Measurements from ENCODE around the gene CSH1. TPM values are rescaled to one million over a fixed set of nuclear protein-coding genes. Genes with fewer than 3 reads are reported as not detected.
A peak's percentile ranks its signal among the peaks of the same experiment; 100 is the strongest.

Gene CSH1
- total RNA-seq, 2 experiments from 2014 or later = not detected

- ATAC-seq = no peak
- POLR2A ChIA-PET = no interaction called here
- DNase-seq = no peak
- Mint-ChIP-seq H3K36me3 (ENCODE audit: low read depth) (no peaks in the 10 kb centered on the region), H3K27me3 (ENCODE audit: low read depth) (peaks cover 37% of the 10 kb centered on the region), H3K9me3 (ENCODE audit: insufficient read depth) (no peaks in the 10 kb centered on the region), H3K27ac (no peak overlapping the region), H3K4me1 (ENCODE audit: low read depth) (peaks cover 7% of the 10 kb centered on the region), H3K4me3 (no peak overlapping the region)
- CTCF ChIA-PET = interaction anchor here (0.7 to 1.2 kb wide), 2 partner anchors 9 to 18 kb away, joined by 4 to 5 read pairs; no protein-coding TSS in a partner anchor
Observed at GRCh38 chr17:63937920-63938319, 41.5 kb upstream of the CSH1 start.

DNA sequence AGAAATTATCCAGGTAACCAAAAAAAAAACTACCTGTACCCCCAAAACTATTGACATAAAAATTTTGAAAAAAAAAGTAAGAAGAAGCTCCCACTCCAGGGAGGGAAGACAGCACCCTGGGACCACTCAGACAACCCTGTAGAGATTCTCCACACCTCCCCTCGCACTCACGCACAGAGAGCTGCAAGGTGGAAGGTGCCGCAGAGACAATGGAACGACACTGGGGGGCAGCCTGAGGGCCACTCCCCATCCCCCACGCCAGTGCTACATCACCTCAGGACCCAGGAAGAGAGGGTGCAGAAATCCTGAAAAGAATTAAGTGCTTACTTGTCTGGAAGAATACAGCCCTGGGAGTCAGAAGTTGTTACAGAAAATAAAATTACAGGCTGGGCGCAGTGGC, 40.9 kb upstream of the CSH1 start:
- H3K36me3 Mint-ChIP-seq (ENCODE audit: low read depth) = no peaks in the 10 kb centered on the region
- POLR2A ChIA-PET = no interaction called here

GRCh38 chr17:63934183-63935112, 38.1 kb upstream of the CSH1 start:
- H3K27me3 Mint-ChIP-seq (ENCODE audit: low read depth) = peaks cover 20% of the 10 kb centered on the region
- peaks cover 33% of the 10 kb centered on the region for H3K4me1 Mint-ChIP-seq (ENCODE audit: low read depth)
- H3K9me3 Mint-ChIP-seq (ENCODE audit: insufficient read depth) = no peaks in the 10 kb centered on the region
- ChIA-PET POLR2A (interaction anchor here (0.6 to 2.9 kb wide), 3 partner anchors 12 to 99 kb away, joined by 3 to 12 read pairs (median 3); partner anchors contain the start of gene ICAM2), CTCF (interaction anchor here (1.3 to 8.8 kb wide), 2 partner anchors 12 to 95 kb away, joined by 5 to 59 read pairs; no protein-coding TSS in a partner anchor)
- no peak for DNase-seq
- H3K27ac Mint-ChIP-seq = no peak overlapping the region
- H3K36me3 Mint-ChIP-seq (ENCODE audit: low read depth) = peaks cover 3% of the 10 kb centered on the region
- ATAC-seq = no peak
- no peak overlapping the region for H3K4me3 Mint-ChIP-seq

More for the DNA sequence above, 40.9 kb upstream of the CSH1 start:
- H3K27ac Mint-ChIP-seq = no peak overlapping the region
- no peak for DNase-seq
- H3K27me3 Mint-ChIP-seq (ENCODE audit: low read depth) = peaks cover 31% of the 10 kb centered on the region
- no peak for ATAC-seq
- H3K9me3 Mint-ChIP-seq (ENCODE audit: insufficient read depth) = no peaks in the 10 kb centered on the region
- CTCF ChIA-PET = no interaction called here
- H3K4me3 Mint-ChIP-seq = no peak overlapping the region
- peaks cover 13% of the 10 kb centered on the region for H3K4me1 Mint-ChIP-seq (ENCODE audit: low read depth)

GRCh38 chr17:63933598-63933997, 37.2 kb upstream of the CSH1 start:
- Mint-ChIP-seq H3K4me1 (ENCODE audit: low read depth) (peaks cover 29% of the 10 kb centered on the region), H3K27me3 (ENCODE audit: low read depth) (peaks cover 14% of the 10 kb centered on the region), H3K36me3 (ENCODE audit: low read depth) (peaks cover 6% of the 10 kb centered on the region), H3K9me3 (ENCODE audit: insufficient read depth) (no peaks in the 10 kb centered on the region), H3K27ac (no peak overlapping the region), H3K4me3 (no peak overlapping the region)
- POLR2A ChIA-PET = interaction anchor here (2.9 kb wide), 1 partner anchor 13 kb away, joined by 12 read pairs; no protein-coding TSS in a partner anchor
- DNase-seq (no peak), ATAC-seq (no peak)
- CTCF ChIA-PET = interaction anchor here (3.3 to 8.8 kb wide), 3 partner anchors 13 to 92 kb away, joined by 23 to 59 read pairs (median 30); partner anchors contain the start of gene GH1

DNA sequence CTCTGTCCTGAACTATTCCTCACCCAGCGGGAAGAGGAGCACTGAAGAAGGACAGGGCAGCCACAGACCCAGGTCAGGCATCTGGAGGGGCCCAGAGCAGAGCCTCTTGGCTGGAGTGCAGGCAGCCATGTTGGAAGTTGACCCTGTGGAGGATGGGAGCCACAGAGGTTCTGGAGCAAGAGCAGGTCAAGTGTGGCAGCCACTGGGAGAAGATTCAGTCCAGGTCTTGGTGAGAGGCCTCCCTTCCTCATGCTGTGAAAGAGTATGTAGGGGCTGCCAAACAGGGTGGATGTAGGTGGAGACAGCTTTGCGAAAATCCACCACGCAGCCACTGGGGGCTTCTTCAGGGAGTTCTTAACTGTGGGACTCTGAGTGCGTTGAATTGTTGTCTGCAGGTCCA, 36.3 kb upstream of the CSH1 start:
- Mint-ChIP-seq H3K9me3 (ENCODE audit: insufficient read depth) (no peaks in the 10 kb centered on the region), H3K4me1 (ENCODE audit: low read depth) (peaks cover 29% of the 10 kb centered on the region), H3K27ac (peak overlapping the region; percentile 39), H3K27me3 (ENCODE audit: low read depth) (peaks cover 14% of the 10 kb centered on the region), H3K4me3 (peak overlapping the region; percentile 93), H3K36me3 (ENCODE audit: low read depth) (peaks cover 6% of the 10 kb centered on the region)
- ATAC-seq (no peak), DNase-seq (no peak)
- CTCF ChIA-PET = interaction anchor here (0.9 to 8.8 kb wide), 12 partner anchors 8 to 201 kb away, joined by 3 to 59 read pairs (median 6); partner anchors contain the start of genes GH1 and GH2
- POLR2A ChIA-PET = interaction anchor here (0.7 to 2.9 kb wide), 2 partner anchors 11 to 14 kb away, joined by 3 to 12 read pairs; no protein-coding TSS in a partner anchor

DNA sequence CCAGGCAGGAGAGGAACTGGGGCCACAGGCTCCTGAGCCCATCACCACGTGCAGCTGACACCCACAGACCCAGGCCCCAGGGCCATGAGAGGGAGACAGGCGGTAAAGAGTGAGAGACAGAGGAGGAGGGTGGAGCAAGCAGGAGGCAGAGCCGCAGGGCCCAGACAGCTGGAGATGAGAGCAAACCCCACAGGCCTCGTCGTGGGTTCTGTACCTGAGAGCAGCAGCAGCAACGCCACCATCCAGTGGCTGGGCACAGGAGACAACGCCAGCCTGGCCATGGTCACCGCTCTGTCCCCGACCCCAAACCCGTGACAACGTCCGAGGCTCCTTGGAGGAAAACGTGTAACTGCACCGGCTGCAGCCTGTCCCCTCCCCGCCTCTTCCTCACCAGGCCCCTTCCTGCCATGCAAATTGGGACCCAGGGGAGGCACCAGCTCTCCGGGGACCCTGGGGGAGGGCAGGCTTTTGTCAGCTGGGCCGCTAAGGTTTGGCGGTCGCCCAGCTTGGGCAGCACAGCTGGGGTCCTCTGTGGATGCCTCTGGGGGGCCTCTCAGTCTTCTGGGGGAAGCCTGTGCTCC, 35.7 kb upstream of the CSH1 start, which contains the start of gene CD79B:
TSS of gene CD79B (minus strand) at position 351 of the 581 bp plus-strand sequence. CDS start at position 281, 70 bp downstream.
- H3K4me1 Mint-ChIP-seq (ENCODE audit: low read depth) = peaks cover 29% of the 10 kb centered on the region
- CTCF ChIA-PET = interaction anchor here (0.9 to 8.8 kb wide), 14 partner anchors 9 to 202 kb away, joined by 3 to 59 read pairs (median 6); partner anchors contain the start of genes GH1 and GH2

DNA sequence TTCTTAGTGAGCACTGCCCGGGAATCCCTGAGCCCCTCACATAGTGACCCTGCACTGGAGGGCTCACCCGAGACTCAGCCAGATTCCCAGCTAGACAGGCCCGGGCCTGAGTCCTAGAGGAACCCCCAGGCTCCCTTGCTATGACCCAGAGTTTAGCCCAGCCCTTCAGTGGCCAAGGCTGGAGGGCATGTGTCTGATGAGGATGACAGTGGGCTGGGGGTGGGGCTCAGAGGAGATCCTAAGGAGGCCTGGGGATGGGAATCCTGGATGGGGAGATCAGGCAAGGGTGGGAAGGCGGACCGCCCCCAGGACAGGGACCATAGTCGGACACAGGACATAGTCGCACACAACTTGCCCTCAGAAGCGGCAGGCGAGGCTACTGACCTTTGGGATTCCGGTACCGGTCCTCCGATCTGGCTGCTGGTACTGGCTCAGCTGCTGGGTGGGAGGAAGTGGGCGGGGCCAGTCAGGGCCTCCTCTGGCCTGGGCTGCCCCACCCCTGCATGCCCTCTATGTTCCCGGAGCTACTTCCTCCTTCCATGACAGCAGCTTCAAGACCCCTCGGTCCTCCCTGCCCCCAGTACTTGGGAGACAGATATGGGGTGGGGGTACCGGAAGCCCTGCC, 34.7 kb upstream of the CSH1 start:
- ATAC-seq = peak; percentile 80
- Mint-ChIP-seq H3K9me3 (ENCODE audit: insufficient read depth) (no peaks in the 10 kb centered on the region), H3K27me3 (ENCODE audit: low read depth) (peaks cover 10% of the 10 kb centered on the region), H3K4me3 (peak overlapping the region; percentile 93), H3K27ac (peak overlapping the region; percentile 82), H3K4me1 (ENCODE audit: low read depth) (peaks cover 29% of the 10 kb centered on the region), H3K36me3 (ENCODE audit: low read depth) (peaks cover 6% of the 10 kb centered on the region)
- POLR2A ChIA-PET = no interaction called here
- DNase-seq = peak; percentile 75
- CTCF ChIA-PET = interaction anchor here (1.1 to 8.8 kb wide), 10 partner anchors 12 to 203 kb away, joined by 3 to 59 read pairs (median 13); partner anchors contain the start of gene GH1

More for the DNA sequence above, 35.7 kb upstream of the CSH1 start, which contains the start of gene CD79B:
- Mint-ChIP-seq H3K4me3 (peak within 1 kb of the TSS; percentile 93), H3K9me3 (ENCODE audit: insufficient read depth) (no peaks in the 10 kb centered on the region), H3K27ac (peak within 1 kb of the TSS; percentile 89), H3K27me3 (ENCODE audit: low read depth) (peaks cover 11% of the 10 kb centered on the region), H3K36me3 (ENCODE audit: low read depth) (peaks cover 6% of the 10 kb centered on the region)
- DNase-seq = peak; percentile 54
- peak; percentile 73 for ATAC-seq
- POLR2A ChIA-PET = interaction anchor here (0.7 to 2.9 kb wide), 4 partner anchors 8 to 99 kb away, joined by 3 to 12 read pairs (median 3); no protein-coding TSS in a partner anchor

- ChIA-PET CTCF (interaction anchor here (1.0 to 8.8 kb wide), 9 partner anchors 11 to 204 kb away, joined by 3 to 59 read pairs (median 19); partner anchors contain the start of gene GH1), POLR2A (interaction anchor here (0.5 kb wide), 1 partner anchor 93 kb away, joined by 3 read pairs; no protein-coding TSS in a partner anchor)
- H3K27me3 Mint-ChIP-seq (ENCODE audit: low read depth) = peaks cover 5% of the 10 kb centered on the region
- ATAC-seq (no peak), DNase-seq (no peak)
- H3K27ac Mint-ChIP-seq = no peak overlapping the region
- peaks cover 6% of the 10 kb centered on the region for H3K36me3 Mint-ChIP-seq (ENCODE audit: low read depth)
- peaks cover 29% of the 10 kb centered on the region for H3K4me1 Mint-ChIP-seq (ENCODE audit: low read depth)
- H3K9me3 Mint-ChIP-seq (ENCODE audit: insufficient read depth) = no peaks in the 10 kb centered on the region
- no peak overlapping the region for H3K4me3 Mint-ChIP-seq
Observed at GRCh38 chr17:63929860-63930766, 33.7 kb upstream of the CSH1 start.

- Mint-ChIP-seq H3K36me3 (ENCODE audit: low read depth) (peaks cover 6% of the 10 kb centered on the region), H3K9me3 (ENCODE audit: insufficient read depth) (no peaks in the 10 kb centered on the region), H3K27ac (no peak overlapping the region), H3K4me3 (no peak overlapping the region), H3K4me1 (ENCODE audit: low read depth) (peaks cover 29% of the 10 kb centered on the region), H3K27me3 (ENCODE audit: low read depth) (no peaks in the 10 kb centered on the region)
- ChIA-PET POLR2A (interaction anchor here (0.5 kb wide), 1 partner anchor 94 kb away, joined by 3 read pairs; no protein-coding TSS in a partner anchor), CTCF (interaction anchor here (1.0 to 8.8 kb wide), 8 partner anchors 10 to 96 kb away, joined by 3 to 59 read pairs (median 16); partner anchors contain the start of gene GH1)
- DNase-seq = no peak
- ATAC-seq = no peak
Observed at GRCh38 chr17:63928966-63929695, 32.8 kb upstream of the CSH1 start.

Measured in activated CD8-positive, alpha-beta T cell treated with anti-CD3 and anti-CD28 coated beads, Interleukin-2, amount 10 ng/mL, durations not matched to agents 7 days and 5 days (primary cell).